ENCODE results near the gene PRKCE.
A peak's percentile ranks its signal among the peaks of the same experiment; 100 is the strongest.

PRKCE gene

GRCh38 chr2:45649858-45650811 is 1.3 kb upstream of the PRKCE start:
- Histone ChIP-seq H3K4me3 (ENCODE audit: low read depth in 1 of 2, low read length in 2 of 2) (peak overlapping the region; percentile 83 to 90), H3K27me3 (ENCODE audit: low read depth, low read length) (no peaks in the 10 kb centered on the region), H3K4me1 (ENCODE audit: control insufficient read depth in 1 of 2, insufficient read depth in 2 of 2, low read length in 2 of 2) (peaks cover 0 to 33% of the 10 kb centered on the region in 2 donors), H3K36me3 (ENCODE audit: control insufficient read depth in 1 of 2, insufficient read depth in 2 of 2, low read length in 2 of 2) (no peaks in the 10 kb centered on the region), H3K27ac (ENCODE audit: low read length) (peak overlapping the region; percentile 96), H3K9me3 (ENCODE audit: control insufficient read depth in 1 of 2, low read length in 2 of 2) (no peaks in the 10 kb centered on the region)

GRCh38 chr2:45650851-45651414 is 542 bp upstream of the PRKCE start:
- Histone ChIP-seq H3K4me1 (ENCODE audit: control insufficient read depth in 1 of 2, insufficient read depth in 2 of 2, low read length in 2 of 2) (peaks cover 0 to 33% of the 10 kb centered on the region in 2 donors), H3K27ac (ENCODE audit: low read length) (peak overlapping the region; percentile 96), H3K27me3 (ENCODE audit: low read depth, low read length) (no peaks in the 10 kb centered on the region), H3K36me3 (ENCODE audit: control insufficient read depth in 1 of 2, insufficient read depth in 2 of 2, low read length in 2 of 2) (no peaks in the 10 kb centered on the region), H3K9me3 (ENCODE audit: control insufficient read depth in 1 of 2, low read length in 2 of 2) (no peaks in the 10 kb centered on the region), H3K4me3 (ENCODE audit: low read depth in 1 of 2, low read length in 2 of 2) (peak overlapping the region; percentile 83 to 90)

- Histone ChIP-seq H3K27ac (ENCODE audit: low read length) (no peak overlapping the region), H3K4me3 (ENCODE audit: low read depth in 1 of 2, low read length in 2 of 2) (peak overlapping the region; percentile 82 to 83), H3K27me3 (ENCODE audit: low read depth, low read length) (no peaks in the 10 kb centered on the region), H3K9me3 (ENCODE audit: control insufficient read depth in 1 of 2, low read length in 2 of 2) (no peaks in the 10 kb centered on the region), H3K4me1 (ENCODE audit: control insufficient read depth in 1 of 2, insufficient read depth in 2 of 2, low read length in 2 of 2) (peaks cover 0 to 33% of the 10 kb centered on the region in 2 donors), H3K36me3 (ENCODE audit: control insufficient read depth in 1 of 2, insufficient read depth in 2 of 2, low read length in 2 of 2) (no peaks in the 10 kb centered on the region)
Measured at GRCh38 chr2:45652090-45653031, 886 bp downstream of the PRKCE start.

- Histone ChIP-seq H3K27ac (ENCODE audit: low read length) (no peak overlapping the region), H3K9me3 (ENCODE audit: control insufficient read depth in 1 of 2, low read length in 2 of 2) (no peaks in the 10 kb centered on the region), H3K27me3 (ENCODE audit: low read depth, low read length) (no peaks in the 10 kb centered on the region), H3K36me3 (ENCODE audit: control insufficient read depth in 1 of 2, insufficient read depth in 2 of 2, low read length in 2 of 2) (no peaks in the 10 kb centered on the region), H3K4me3 (ENCODE audit: low read depth in 1 of 2, low read length in 2 of 2) (peak overlapping the region; percentile 82 to 83), H3K4me1 (ENCODE audit: control insufficient read depth in 1 of 2, insufficient read depth in 2 of 2, low read length in 2 of 2) (peaks cover 0 to 23% of the 10 kb centered on the region in 2 donors)
Measured at GRCh38 chr2:45653122-45653913, 1.8 kb downstream of the PRKCE start.

GRCh38 chr2:45654250-45654649 is 2.8 kb downstream of the PRKCE start:
- no peak overlapping the region for H3K27ac ChIP-seq (ENCODE audit: low read length)
- H3K9me3 ChIP-seq (ENCODE audit: control insufficient read depth in 1 of 2, low read length in 2 of 2) = no peaks in the 10 kb centered on the region
- no peaks in the 10 kb centered on the region for H3K36me3 ChIP-seq (ENCODE audit: control insufficient read depth in 1 of 2, insufficient read depth in 2 of 2, low read length in 2 of 2)
- no peak overlapping the region for H3K4me3 ChIP-seq (ENCODE audit: low read depth in 1 of 2, low read length in 2 of 2)
- no peaks in the 10 kb centered on the region for H3K27me3 ChIP-seq (ENCODE audit: low read depth, low read length)
- H3K4me1 ChIP-seq (ENCODE audit: control insufficient read depth in 1 of 2, insufficient read depth in 2 of 2, low read length in 2 of 2) = peaks cover 0 to 22% of the 10 kb centered on the region in 2 donors

GRCh38 chr2:45661828-45662227 is 10.4 kb downstream of the PRKCE start:
- H3K27ac ChIP-seq (ENCODE audit: low read length) = no peak overlapping the region
- no peaks in the 10 kb centered on the region for H3K27me3 ChIP-seq (ENCODE audit: low read depth, low read length)
- H3K36me3 ChIP-seq (ENCODE audit: control insufficient read depth in 1 of 2, insufficient read depth in 2 of 2, low read length in 2 of 2) = no peaks in the 10 kb centered on the region
- H3K9me3 ChIP-seq (ENCODE audit: control insufficient read depth in 1 of 2, low read length in 2 of 2) = no peaks in the 10 kb centered on the region
- H3K4me3 ChIP-seq (ENCODE audit: low read depth in 1 of 2, low read length in 2 of 2) = no peak overlapping the region
- H3K4me1 ChIP-seq (ENCODE audit: control insufficient read depth in 1 of 2, insufficient read depth in 2 of 2, low read length in 2 of 2) = peaks cover 0 to 20% of the 10 kb centered on the region in 2 donors

GRCh38 chr2:45664635-45665261 is 13.3 kb downstream of the PRKCE start:
- H3K27ac ChIP-seq (ENCODE audit: low read length) = no peak overlapping the region
- H3K9me3 ChIP-seq (ENCODE audit: control insufficient read depth in 1 of 2, low read length in 2 of 2) = no peaks in the 10 kb centered on the region
- H3K4me3 ChIP-seq (ENCODE audit: low read depth in 1 of 2, low read length in 2 of 2) = no peak overlapping the region
- H3K4me1 ChIP-seq (ENCODE audit: control insufficient read depth in 1 of 2, insufficient read depth in 2 of 2, low read length in 2 of 2) = peaks cover 0 to 20% of the 10 kb centered on the region in 2 donors
- H3K36me3 ChIP-seq (ENCODE audit: control insufficient read depth in 1 of 2, insufficient read depth in 2 of 2, low read length in 2 of 2) = no peaks in the 10 kb centered on the region
- H3K27me3 ChIP-seq (ENCODE audit: low read depth, low read length) = no peaks in the 10 kb centered on the region

GRCh38 chr2:45668509-45668908 is 17.0 kb downstream of the PRKCE start:
- Histone ChIP-seq H3K9me3 (ENCODE audit: control insufficient read depth in 1 of 2, low read length in 2 of 2) (no peaks in the 10 kb centered on the region), H3K4me1 (ENCODE audit: control insufficient read depth in 1 of 2, insufficient read depth in 2 of 2, low read length in 2 of 2) (peaks cover 0 to 9% of the 10 kb centered on the region in 2 donors), H3K27me3 (ENCODE audit: low read depth, low read length) (no peaks in the 10 kb centered on the region), H3K27ac (ENCODE audit: low read length) (no peak overlapping the region), H3K4me3 (ENCODE audit: low read depth in 1 of 2, low read length in 2 of 2) (no peak overlapping the region), H3K36me3 (ENCODE audit: control insufficient read depth in 1 of 2, insufficient read depth in 2 of 2, low read length in 2 of 2) (no peaks in the 10 kb centered on the region)

- Histone ChIP-seq H3K36me3 (ENCODE audit: control insufficient read depth in 1 of 2, insufficient read depth in 2 of 2, low read length in 2 of 2) (no peaks in the 10 kb centered on the region), H3K4me1 (ENCODE audit: control insufficient read depth in 1 of 2, insufficient read depth in 2 of 2, low read length in 2 of 2) (peaks cover 0 to 9% of the 10 kb centered on the region in 2 donors), H3K4me3 (ENCODE audit: low read depth in 1 of 2, low read length in 2 of 2) (no peak overlapping the region), H3K27ac (ENCODE audit: low read length) (no peak overlapping the region), H3K27me3 (ENCODE audit: low read depth, low read length) (no peaks in the 10 kb centered on the region), H3K9me3 (ENCODE audit: control insufficient read depth in 1 of 2, low read length in 2 of 2) (no peaks in the 10 kb centered on the region)
Measured at GRCh38 chr2:45669032-45669486, 17.6 kb downstream of the PRKCE start.

GRCh38 chr2:45670646-45671045 is 19.2 kb downstream of the PRKCE start:
- Histone ChIP-seq H3K36me3 (ENCODE audit: control insufficient read depth in 1 of 2, insufficient read depth in 2 of 2, low read length in 2 of 2) (no peaks in the 10 kb centered on the region), H3K4me3 (ENCODE audit: low read depth in 1 of 2, low read length in 2 of 2) (no peak overlapping the region), H3K4me1 (ENCODE audit: control insufficient read depth in 1 of 2, insufficient read depth in 2 of 2, low read length in 2 of 2) (peaks cover under 1 to 13% of the 10 kb centered on the region in 2 donors), H3K9me3 (ENCODE audit: control insufficient read depth in 1 of 2, low read length in 2 of 2) (no peaks in the 10 kb centered on the region), H3K27me3 (ENCODE audit: low read depth, low read length) (no peaks in the 10 kb centered on the region), H3K27ac (ENCODE audit: low read length) (no peak overlapping the region)
